GM12878 (cell line): ENCODE data around the gene ZNF581. TPM values are rescaled to one million over a fixed set of nuclear protein-coding genes. Genes with fewer than 3 reads are reported as not detected.

Experiments used
- ATAC-seq: fragments of 200-7000 bp; cut with Tn5 transposase; 3 replicates; pipeline ENCODE4 v1.9.1; 2020; ENCODE audit warnings: mild to moderate bottlenecking, moderate library complexity
- BruUV-seq: library from RNA; stranded (reverse); fragments of 400-500 nt; replicated peaks from 2 replicates; lab custom pipeline; 2021; lab: Mats Ljungman, UMichigan
- CTCF ChIA-PET: fragments of 300-600 bp; sonication (Branson Sonifier 250); formaldehyde crosslinking; extraction: SDS; loops from one replicate; lab custom pipeline; 2021; ENCODE audit warnings: inconsistent platforms; lab: Yijun Ruan, JAX
- POLR2A ChIA-PET: fragments of 350-600 bp; formaldehyde crosslinking; extraction: SDS; loops from one replicate; lab custom pipeline; 2021; ENCODE audit warnings: inconsistent platforms; lab: Charles Lee
- RAD21 ChIA-PET: fragments of 300-600 bp; sonication (Branson Sonifier 250); formaldehyde crosslinking; loops from one replicate; lab custom pipeline; 2023; ENCODE audit warnings: antibody characterized with exemption; ENCODE audit not compliant: unreplicated experiment; lab: Charles Lee
- SMC1A ChIA-PET: fragments of 300-600 bp; sonication (Branson Sonifier 250); formaldehyde crosslinking; loops from one replicate; lab custom pipeline; 2023; ENCODE audit not compliant: unreplicated experiment, uncharacterized antibody; lab: Charles Lee
- DNase-seq: peaks from one replicate; pipeline ENCODE4 v3.0.0-alpha.2; 2011; ENCODE audit warnings: low read depth, low spot score
- FAIRE-seq: peaks from 3 replicates; lab custom pipeline; 2011; peaks lifted over from hg19 to GRCh38; lab: Jason Lieb, UNC
- H2AFZ ChIP-seq: 2 replicates; pipeline ENCODE4 v1.6.0; 2011; ENCODE audit warnings: low read depth, low read length, control low read depth; ENCODE audit not compliant: control insufficient read depth
- H3K27ac ChIP-seq: 2 replicates; pipeline ENCODE4 v1.5.1; 2011; ENCODE audit warnings: control low read depth; ENCODE audit not compliant: control insufficient read depth, insufficient read depth
- H3K27me3 ChIP-seq, 2 experiments: replicated peaks in 1 of 2; 2 replicates each; pipeline versions ENCODE4 v1.6.0 to v1.6.1; 2011; ENCODE audit warnings: low read length in 1 of 2; ENCODE audit not compliant: control insufficient read depth in 2 of 2, insufficient read depth in 2 of 2
- H3K36me3 ChIP-seq, 2 experiments: 2 replicates each; pipeline ENCODE4 v1.5.1; 2011; ENCODE audit warnings: low read length in 1 of 2; ENCODE audit not compliant: control insufficient read depth in 2 of 2, insufficient read depth in 2 of 2
- H3K4me1 ChIP-seq: 2 replicates; pipeline ENCODE4 v1.6.1; 2011; ENCODE audit warnings: mild to moderate bottlenecking, low read length, moderate library complexity, mixed read lengths; ENCODE audit not compliant: control insufficient read depth, insufficient read depth
- H3K4me2 ChIP-seq: 2 replicates; pipeline ENCODE4 v1.6.0; 2011; ENCODE audit warnings: control low read depth; ENCODE audit not compliant: control insufficient read depth, insufficient read depth
- H3K4me3 ChIP-seq: fragments of 200-600 bp; sonication (generic); 2 replicates; pipeline ENCODE4 v1.5.1; 2016
- H3K79me2 ChIP-seq: 2 replicates; pipeline ENCODE4 v1.6.0; 2011; ENCODE audit warnings: low read length; ENCODE audit not compliant: control insufficient read depth, insufficient read depth
- H3K9ac ChIP-seq: 2 replicates; pipeline ENCODE4 v1.8.0; 2011; ENCODE audit warnings: low read length, control low read depth, mixed read lengths; ENCODE audit not compliant: control insufficient read depth, insufficient read depth
- H3K9me3 ChIP-seq: replicated peaks from 3 replicates; pipeline ENCODE4 v1.5.1; 2011; ENCODE audit warnings: mild to moderate bottlenecking, low read length; ENCODE audit not compliant: control insufficient read depth, insufficient read depth
- H4K20me1 ChIP-seq: 2 replicates; pipeline ENCODE4 v1.6.0; 2011; ENCODE audit not compliant: control insufficient read depth, insufficient read depth
- BHLHE40 ChIP-seq, 2 experiments: fragments of 450-650 bp in 1 of 2; IDR thresholded peaks; 2 replicates each; pipeline ENCODE4 v1.6.1; 2011 to 2017; ENCODE audit warnings: low read depth in 2 of 2, borderline replicate concordance in 1 of 2, improper control_type of control experiment in 1 of 2, low read length in 1 of 2, mild to moderate bottlenecking in 1 of 2
- CBFB ChIP-seq: IDR thresholded peaks from 2 replicates; pipeline ENCODE4 v1.6.1; 2016; ENCODE audit warnings: antibody characterized with exemption, low read depth
- POLR2A ChIP-seq: IDR thresholded peaks from 2 replicates; pipeline ENCODE4 v1.6.1; 2011; ENCODE audit warnings: low read depth, mild to moderate bottlenecking, low read length
- RAD51 ChIP-seq: fragments of 450-650 bp; IDR thresholded peaks from 2 replicates; pipeline ENCODE4 v1.6.1; 2016; ENCODE audit warnings: moderate library complexity, mild to moderate bottlenecking, inconsistent platforms
- SMC3 ChIP-seq: IDR thresholded peaks from 2 replicates; pipeline ENCODE4 v1.6.1; 2011; ENCODE audit warnings: low read length, improper control_type of control experiment, borderline replicate concordance
- SRF ChIP-seq, 2 experiments: IDR thresholded peaks; 2 replicates each; pipeline ENCODE4 v1.6.1; 2011; ENCODE audit warnings: low read depth in 2 of 2, low read length in 2 of 2, mild to moderate bottlenecking in 1 of 2, moderate library complexity in 1 of 2
- SUPT20H ChIP-seq: IDR thresholded peaks from 2 replicates; pipeline ENCODE4 v1.6.1; 2011; ENCODE audit warnings: low read depth, mild to moderate bottlenecking, low read length, moderate library complexity, borderline replicate concordance; ENCODE audit not compliant: control insufficient read depth
- ZBED1 ChIP-seq: IDR thresholded peaks from 2 replicates; pipeline ENCODE4 v1.6.1; 2016; ENCODE audit warnings: borderline replicate concordance
- ZNF274 ChIP-seq: IDR thresholded peaks from one replicate; pipeline ENCODE4 v1.8.0; 2011; ENCODE audit not compliant: insufficient read length, insufficient read depth
- ZZZ3 ChIP-seq: IDR thresholded peaks from 2 replicates; pipeline ENCODE4 v1.6.1; 2011; ENCODE audit warnings: low read depth; ENCODE audit not compliant: control insufficient read depth, insufficient read length
- whole genome bisulfite sequencing: methylation state at CpG from one replicate; pipeline ENCODE4 v1.1.6; 2016; ENCODE audit warnings: low lambda C conversion rate; ENCODE audit not compliant: insufficient replicate concordance, insufficient coverage; ENCODE audit errors: missing lambda C conversion rate; 5-methylcytosine and 5-hydroxymethylcytosine counted together
- in situ Hi-C: fragments of 300-500 bp; cut with MboI; formaldehyde crosslinking; loops from 9 replicates; pipeline ENCODE4 v1.14.3; 2018; ENCODE audit warnings: mixed read lengths
- intact Hi-C: fragments of 100-400 bp; cut with micrococcal nuclease; formaldehyde crosslinking; loops from one replicate; pipeline ENCODE4 v1.14.2; 2022; ENCODE audit not compliant: unreplicated experiment
- polyA plus RNA-seq, 11 experiments: library from polyadenylated mRNA; depleted of rRNA in 4 of 11; unstranded in 6 of 11; stranded (reverse) in 5 of 11; fragments of >200 nt; fragmentation: Nextera tagmentation in 4 of 11; fragmentation: Illumina TruSeq in 1 of 11; extraction: Ambion mirVana in 4 of 11; extraction: Trizol in 1 of 11; gene quantifications; 1 replicate in 1 of 11; 2 replicates in 10 of 11; pipeline versions ENCODE4 v1.2.1 to v1.2.3, GENCODE V29; 2011 to 2016; ENCODE audit warnings: inconsistent platforms in 2 of 11, missing spikeins in 2 of 11, low read depth in 1 of 11
- total RNA-seq, 4 experiments: library from RNA; depleted of rRNA in 3 of 4; stranded (reverse); fragments of >200 nt in 3 of 4; fragmentation: Illumina TruSeq in 1 of 4; extraction: Trizol in 1 of 4; gene quantifications; 2 replicates each; pipeline versions ENCODE4 v1.2.1 to v1.2.3, GENCODE V29; 2013 to 2021
- TF ChIP-seq, protein P1 (sequence below): IDR thresholded peaks from 2 replicates; pipeline ENCODE4 v1.6.1; 2012; ENCODE audit warnings: low read depth, low read length, improper control_type of control experiment
- TF ChIP-seq, protein P2 (sequence below): fragments of 450-650 bp; IDR thresholded peaks from 2 replicates; pipeline ENCODE4 v1.6.1; 2017; ENCODE audit warnings: low read depth, mild to moderate bottlenecking, moderate library complexity
- TF ChIP-seq, protein P3 (sequence below): fragments of 450-650 bp; conservative IDR thresholded peaks from 2 replicates; pipeline ENCODE4 v1.6.1; 2017; ENCODE audit warnings: mild to moderate bottlenecking, moderate library complexity
- TF ChIP-seq, protein P4 (sequence below): fragments of 450-650 bp; IDR thresholded peaks from 2 replicates; pipeline ENCODE4 v1.6.1; 2016; ENCODE audit warnings: mild to moderate bottlenecking, moderate library complexity, borderline replicate concordance

ZNF581 gene
- total and polyA plus RNA-seq, 10 of the 15 experiments (the other 5 are each of a cell fraction or from before 2014, with no cell fraction given) = 4.7 to 45.4 (median 22.2) TPM

DNA sequence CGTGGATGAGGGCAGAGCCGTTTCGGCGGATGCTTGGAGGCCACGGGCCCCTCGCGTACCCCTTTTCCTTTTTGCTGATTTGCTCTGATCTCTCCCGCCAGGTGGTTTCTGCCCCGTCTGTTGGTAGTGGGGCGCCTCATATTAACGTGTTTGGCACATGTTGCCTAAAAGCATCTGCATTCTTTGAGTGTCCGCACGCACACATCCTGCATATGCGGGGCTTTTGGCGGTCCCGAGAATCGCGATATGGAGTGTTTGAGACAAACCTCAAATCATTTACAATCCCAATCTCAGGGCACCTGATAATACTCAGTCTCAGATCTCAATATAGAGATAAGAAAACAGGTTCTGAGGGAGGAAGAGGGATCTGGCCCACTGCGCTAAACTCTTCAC lies 12.2 kb downstream of the ZNF581 start:
- no peak for FAIRE-seq
- RAD21 ChIA-PET = interaction anchor here (1.2 to 2.3 kb wide), 3 partner anchors 21 to 154 kb away, joined by 4 to 14 read pairs (median 9); no protein-coding TSS in a partner anchor
- TF ChIP-seq, protein P1, sequence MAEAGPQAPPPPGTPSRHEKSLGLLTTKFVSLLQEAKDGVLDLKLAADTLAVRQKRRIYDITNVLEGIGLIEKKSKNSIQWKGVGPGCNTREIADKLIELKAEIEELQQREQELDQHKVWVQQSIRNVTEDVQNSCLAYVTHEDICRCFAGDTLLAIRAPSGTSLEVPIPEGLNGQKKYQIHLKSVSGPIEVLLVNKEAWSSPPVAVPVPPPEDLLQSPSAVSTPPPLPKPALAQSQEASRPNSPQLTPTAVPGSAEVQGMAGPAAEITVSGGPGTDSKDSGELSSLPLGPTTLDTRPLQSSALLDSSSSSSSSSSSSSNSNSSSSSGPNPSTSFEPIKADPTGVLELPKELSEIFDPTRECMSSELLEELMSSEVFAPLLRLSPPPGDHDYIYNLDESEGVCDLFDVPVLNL = no peak
- TF ChIP-seq ZBED1 (peak; percentile 82; the same call in 1 of the 2 replicates), SRF (IDR thresholded peaks at IDR 0.05; ENCODE audit: low read depth in 2 of 2, low read length in 2 of 2) (no peak), POLR2A (no peak), CBFB (0 out of 2 replicates have a peak, but pooled peaks have one; percentile 12), ZZZ3 (no peak), ZNF274 (no peak), SUPT20H (no peak), RAD51 (peak; percentile 4; the same call in 1 of the 2 replicates), SMC3 (peak; percentile 13; the same call in 1 of the 2 replicates), BHLHE40 (IDR thresholded peaks at IDR 0.05; ENCODE audit: borderline replicate concordance in 1 of 2, low read depth in 2 of 2, low read length in 1 of 2) (0 out of 4 replicates have a peak, but pooled peaks of 1 of the 2 experiments have one; percentile 37)
- TF ChIP-seq, protein P2, sequence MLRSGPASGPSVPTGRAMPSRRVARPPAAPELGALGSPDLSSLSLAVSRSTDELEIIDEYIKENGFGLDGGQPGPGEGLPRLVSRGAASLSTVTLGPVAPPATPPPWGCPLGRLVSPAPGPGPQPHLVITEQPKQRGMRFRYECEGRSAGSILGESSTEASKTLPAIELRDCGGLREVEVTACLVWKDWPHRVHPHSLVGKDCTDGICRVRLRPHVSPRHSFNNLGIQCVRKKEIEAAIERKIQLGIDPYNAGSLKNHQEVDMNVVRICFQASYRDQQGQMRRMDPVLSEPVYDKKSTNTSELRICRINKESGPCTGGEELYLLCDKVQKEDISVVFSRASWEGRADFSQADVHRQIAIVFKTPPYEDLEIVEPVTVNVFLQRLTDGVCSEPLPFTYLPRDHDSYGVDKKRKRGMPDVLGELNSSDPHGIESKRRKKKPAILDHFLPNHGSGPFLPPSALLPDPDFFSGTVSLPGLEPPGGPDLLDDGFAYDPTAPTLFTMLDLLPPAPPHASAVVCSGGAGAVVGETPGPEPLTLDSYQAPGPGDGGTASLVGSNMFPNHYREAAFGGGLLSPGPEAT = peak; percentile 72
- TF ChIP-seq, protein P3, sequence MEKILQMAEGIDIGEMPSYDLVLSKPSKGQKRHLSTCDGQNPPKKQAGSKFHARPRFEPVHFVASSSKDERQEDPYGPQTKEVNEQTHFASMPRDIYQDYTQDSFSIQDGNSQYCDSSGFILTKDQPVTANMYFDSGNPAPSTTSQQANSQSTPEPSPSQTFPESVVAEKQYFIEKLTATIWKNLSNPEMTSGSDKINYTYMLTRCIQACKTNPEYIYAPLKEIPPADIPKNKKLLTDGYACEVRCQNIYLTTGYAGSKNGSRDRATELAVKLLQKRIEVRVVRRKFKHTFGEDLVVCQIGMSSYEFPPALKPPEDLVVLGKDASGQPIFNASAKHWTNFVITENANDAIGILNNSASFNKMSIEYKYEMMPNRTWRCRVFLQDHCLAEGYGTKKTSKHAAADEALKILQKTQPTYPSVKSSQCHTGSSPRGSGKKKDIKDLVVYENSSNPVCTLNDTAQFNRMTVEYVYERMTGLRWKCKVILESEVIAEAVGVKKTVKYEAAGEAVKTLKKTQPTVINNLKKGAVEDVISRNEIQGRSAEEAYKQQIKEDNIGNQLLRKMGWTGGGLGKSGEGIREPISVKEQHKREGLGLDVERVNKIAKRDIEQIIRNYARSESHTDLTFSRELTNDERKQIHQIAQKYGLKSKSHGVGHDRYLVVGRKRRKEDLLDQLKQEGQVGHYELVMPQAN = peak; percentile 75; the same call in 1 of the 2 replicates
- TF ChIP-seq, protein P4, sequence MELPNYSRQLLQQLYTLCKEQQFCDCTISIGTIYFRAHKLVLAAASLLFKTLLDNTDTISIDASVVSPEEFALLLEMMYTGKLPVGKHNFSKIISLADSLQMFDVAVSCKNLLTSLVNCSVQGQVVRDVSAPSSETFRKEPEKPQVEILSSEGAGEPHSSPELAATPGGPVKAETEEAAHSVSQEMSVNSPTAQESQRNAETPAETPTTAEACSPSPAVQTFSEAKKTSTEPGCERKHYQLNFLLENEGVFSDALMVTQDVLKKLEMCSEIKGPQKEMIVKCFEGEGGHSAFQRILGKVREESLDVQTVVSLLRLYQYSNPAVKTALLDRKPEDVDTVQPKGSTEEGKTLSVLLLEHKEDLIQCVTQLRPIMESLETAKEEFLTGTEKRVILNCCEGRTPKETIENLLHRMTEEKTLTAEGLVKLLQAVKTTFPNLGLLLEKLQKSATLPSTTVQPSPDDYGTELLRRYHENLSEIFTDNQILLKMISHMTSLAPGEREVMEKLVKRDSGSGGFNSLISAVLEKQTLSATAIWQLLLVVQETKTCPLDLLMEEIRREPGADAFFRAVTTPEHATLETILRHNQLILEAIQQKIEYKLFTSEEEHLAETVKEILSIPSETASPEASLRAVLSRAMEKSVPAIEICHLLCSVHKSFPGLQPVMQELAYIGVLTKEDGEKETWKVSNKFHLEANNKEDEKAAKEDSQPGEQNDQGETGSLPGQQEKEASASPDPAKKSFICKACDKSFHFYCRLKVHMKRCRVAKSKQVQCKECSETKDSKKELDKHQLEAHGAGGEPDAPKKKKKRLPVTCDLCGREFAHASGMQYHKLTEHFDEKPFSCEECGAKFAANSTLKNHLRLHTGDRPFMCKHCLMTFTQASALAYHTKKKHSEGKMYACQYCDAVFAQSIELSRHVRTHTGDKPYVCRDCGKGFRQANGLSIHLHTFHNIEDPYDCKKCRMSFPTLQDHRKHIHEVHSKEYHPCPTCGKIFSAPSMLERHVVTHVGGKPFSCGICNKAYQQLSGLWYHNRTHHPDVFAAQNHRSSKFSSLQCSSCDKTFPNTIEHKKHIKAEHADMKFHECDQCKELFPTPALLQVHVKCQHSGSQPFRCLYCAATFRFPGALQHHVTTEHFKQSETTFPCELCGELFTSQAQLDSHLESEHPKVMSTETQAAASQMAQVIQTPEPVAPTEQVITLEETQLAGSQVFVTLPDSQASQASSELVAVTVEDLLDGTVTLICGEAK = peak; percentile 20; the same call in 1 of the 2 replicates

More for the DNA sequence above, 12.2 kb downstream of the ZNF581 start:
- Histone ChIP-seq H3K4me1 (peaks cover 12% of the 10 kb centered on the region), H3K4me2 (peak overlapping the region; percentile 94), H3K4me3 (peak overlapping the region; percentile 94), H3K9ac (peak overlapping the region; percentile 98), H3K79me2 (peaks cover 58% of the 10 kb centered on the region), H3K9me3 (no peaks in the 10 kb centered on the region), H3K27me3 (no peaks in the 10 kb centered on the region), H4K20me1 (peaks cover 11% of the 10 kb centered on the region), H2AFZ (peak overlapping the region; percentile 19), H3K36me3 (peaks cover 2 to 21% of the 10 kb centered on the region in 2 experiments; a peak in 3 of 4 replicates), H3K27ac (peak overlapping the region; percentile 100)
- TSS peak; percentile 67 for BruUV-seq
- ChIA-PET POLR2A (interaction anchor here (2.0 kb wide), 1 partner anchor 16 kb away, joined by 5 read pairs; no protein-coding TSS in a partner anchor), SMC1A (interaction anchor here (3.2 kb wide), 1 partner anchor 16 kb away, joined by 15 read pairs; no protein-coding TSS in a partner anchor), CTCF (interaction anchor here (2.1 to 2.3 kb wide), 2 partner anchors 16 to 23 kb away, joined by 12 to 14 read pairs; no protein-coding TSS in a partner anchor)
- no peak for ATAC-seq
- DNase-seq = no peak
- under 1% methylated on average over 15 of the region's 19 CpGs for WGBS
- intact Hi-C loops (loop anchor here (2.0 kb wide), 1 partner anchor 23 kb away; no protein-coding TSS in a partner anchor), in situ Hi-C loops (loop anchor here (10.0 to 25.0 kb wide), 2 partner anchors 1191 to 1518 kb away; partner anchors contain the start of genes CNOT3 and LENG9)
